ENCODE results near the gene CCDC88C. TPM values are rescaled to one million over a fixed set of nuclear protein-coding genes. Genes with fewer than 3 reads are reported as not detected.

The CCDC88C gene
- total and polyA plus RNA-seq, 2 donors (not counting 3 experiments of a cell fraction or from before 2014, with no cell fraction given), result 11.4 to 52.1 TPM

DNA sequence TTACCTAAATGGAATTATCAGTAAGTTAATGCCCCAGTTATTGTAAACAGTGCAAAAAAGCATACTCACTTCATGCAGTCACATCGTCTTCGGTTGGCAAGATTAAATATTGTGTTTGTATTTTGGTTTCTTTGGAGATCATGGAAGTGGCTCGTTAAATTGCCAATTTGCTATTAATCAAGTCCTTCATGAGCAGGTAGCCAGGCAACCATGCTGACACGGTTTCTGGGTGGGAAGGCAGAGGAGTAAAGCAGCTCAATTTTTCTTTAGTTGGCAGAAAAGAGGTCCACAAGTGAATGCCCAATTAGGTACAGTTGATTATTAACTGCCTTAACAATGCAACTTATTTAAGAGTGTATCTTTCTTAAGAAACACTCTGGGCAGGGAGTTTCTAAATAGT is 48.6 kb upstream of the CCDC88C start:
- CTCF ChIA-PET, result no interaction called here
- TF ChIP-seq, protein P1, sequence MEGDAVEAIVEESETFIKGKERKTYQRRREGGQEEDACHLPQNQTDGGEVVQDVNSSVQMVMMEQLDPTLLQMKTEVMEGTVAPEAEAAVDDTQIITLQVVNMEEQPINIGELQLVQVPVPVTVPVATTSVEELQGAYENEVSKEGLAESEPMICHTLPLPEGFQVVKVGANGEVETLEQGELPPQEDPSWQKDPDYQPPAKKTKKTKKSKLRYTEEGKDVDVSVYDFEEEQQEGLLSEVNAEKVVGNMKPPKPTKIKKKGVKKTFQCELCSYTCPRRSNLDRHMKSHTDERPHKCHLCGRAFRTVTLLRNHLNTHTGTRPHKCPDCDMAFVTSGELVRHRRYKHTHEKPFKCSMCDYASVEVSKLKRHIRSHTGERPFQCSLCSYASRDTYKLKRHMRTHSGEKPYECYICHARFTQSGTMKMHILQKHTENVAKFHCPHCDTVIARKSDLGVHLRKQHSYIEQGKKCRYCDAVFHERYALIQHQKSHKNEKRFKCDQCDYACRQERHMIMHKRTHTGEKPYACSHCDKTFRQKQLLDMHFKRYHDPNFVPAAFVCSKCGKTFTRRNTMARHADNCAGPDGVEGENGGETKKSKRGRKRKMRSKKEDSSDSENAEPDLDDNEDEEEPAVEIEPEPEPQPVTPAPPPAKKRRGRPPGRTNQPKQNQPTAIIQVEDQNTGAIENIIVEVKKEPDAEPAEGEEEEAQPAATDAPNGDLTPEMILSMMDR (IDR thresholded peaks at IDR 0.05; ENCODE audit: extremely low read depth in 1 of 2, insufficient read depth in 1 of 2, low read depth in 1 of 2, low read length in 2 of 2), result no peak
- TF ChIP-seq, protein P2, sequence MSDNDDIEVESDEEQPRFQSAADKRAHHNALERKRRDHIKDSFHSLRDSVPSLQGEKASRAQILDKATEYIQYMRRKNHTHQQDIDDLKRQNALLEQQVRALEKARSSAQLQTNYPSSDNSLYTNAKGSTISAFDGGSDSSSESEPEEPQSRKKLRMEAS (IDR thresholded peaks at IDR 0.05; ENCODE audit: insufficient read depth, insufficient read length), result no peak
- H3K9me1 ChIP-seq (replicated peaks; ENCODE audit: control insufficient read depth, extremely low read depth, insufficient read depth, low read length), result no peaks in the 10 kb centered on the region
- H3K4me1 ChIP-seq (ENCODE audit: control insufficient read depth, extremely low read depth, insufficient read depth, low read length), result no peaks in the 10 kb centered on the region
- no peak overlapping the region for H3K27ac ChIP-seq (ENCODE audit: insufficient read depth, low read depth, low read length)
- no TSS peak for BruUV-seq (replicated peaks)
- H3K79me2 ChIP-seq (ENCODE audit: control insufficient read depth, insufficient read depth, low read length), result peaks cover 13% of the 10 kb centered on the region
- no peak overlapping the region for H3K9ac ChIP-seq (replicated peaks; ENCODE audit: extremely low read depth, insufficient read depth, low read length)
- DNase-seq (ENCODE audit: low read depth, low spot score), result no peak
- peaks cover 21 to 34% of the 10 kb centered on the region in 2 experiments for H3K36me3 ChIP-seq (ENCODE audit: control insufficient read depth in 2 of 2, extremely low read depth in 1 of 2, insufficient read depth in 2 of 2, low read length in 2 of 2)
- H3K4me3 ChIP-seq (replicated peaks in 1 of 3; ENCODE audit: insufficient read depth in 1 of 3, low read depth in 1 of 3, low read length in 3 of 3), result no peak overlapping the region
- dilution Hi-C loops (cut with MboI; ENCODE audit: extremely low pct_ligation_motif_present, low sequenced_read_pairs) (no loop called here), intact Hi-C loops (cut with micrococcal nuclease) (no loop called here)
- no peak overlapping the region for H3K4me2 ChIP-seq (ENCODE audit: insufficient read depth, low read length)
- H2AFZ ChIP-seq (ENCODE audit: low read depth, low read length), result no peak overlapping the region
- FAIRE-seq, result no peak
- POLR2A ChIA-PET, result no interaction called here
- no peaks in the 10 kb centered on the region for H4K20me1 ChIP-seq (replicated peaks; ENCODE audit: control insufficient read depth, extremely low read depth, insufficient read depth, low read length)
- no peaks in the 10 kb centered on the region for H3K27me3 ChIP-seq (ENCODE audit: control insufficient read depth in 2 of 2, insufficient read depth in 2 of 2, low read length in 2 of 2)
- H3K9me3 ChIP-seq (replicated peaks; ENCODE audit: control insufficient read depth, insufficient read depth, low read length), result no peaks in the 10 kb centered on the region

DNA sequence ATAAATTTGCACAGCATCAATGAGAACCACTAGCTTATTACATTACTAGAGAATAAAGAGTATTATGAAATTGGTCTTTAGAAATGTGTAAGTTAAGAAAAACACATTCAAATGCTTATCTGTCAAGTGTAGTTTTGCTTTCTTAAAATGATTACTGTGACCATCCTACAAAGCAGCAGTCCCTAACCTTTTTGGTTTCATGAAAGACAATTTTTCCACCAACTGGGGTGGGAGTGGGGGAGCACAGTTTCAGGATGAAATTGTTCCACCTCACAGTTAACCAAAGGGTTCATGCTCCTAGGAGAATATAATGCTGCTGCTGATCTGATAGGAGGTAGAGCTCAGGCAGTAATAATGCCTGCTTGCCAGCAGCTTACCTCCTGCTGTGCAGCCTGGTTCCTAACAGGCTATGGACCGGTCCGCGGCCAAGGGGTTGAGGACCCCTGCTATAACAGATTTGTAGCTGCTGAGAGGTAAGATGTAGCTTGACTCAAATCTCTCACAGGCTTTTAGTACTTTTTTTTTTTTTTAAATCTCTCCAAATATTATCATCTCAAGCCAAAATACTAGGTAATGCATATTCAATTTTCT is 47.1 kb upstream of the CCDC88C start:
- Histone ChIP-seq H3K27ac (ENCODE audit: insufficient read depth, low read depth, low read length) (no peak overlapping the region), H3K36me3 (ENCODE audit: control insufficient read depth in 2 of 2, extremely low read depth in 1 of 2, insufficient read depth in 2 of 2, low read length in 2 of 2) (peaks cover 16 to 32% of the 10 kb centered on the region in 2 experiments), H4K20me1 (replicated peaks; ENCODE audit: control insufficient read depth, extremely low read depth, insufficient read depth, low read length) (no peaks in the 10 kb centered on the region), H3K9ac (replicated peaks; ENCODE audit: extremely low read depth, insufficient read depth, low read length) (no peak overlapping the region), H2AFZ (ENCODE audit: low read depth, low read length) (no peak overlapping the region), H3K4me3 (replicated peaks in 1 of 3; ENCODE audit: insufficient read depth in 1 of 3, low read depth in 1 of 3, low read length in 3 of 3) (no peak overlapping the region), H3K4me1 (ENCODE audit: control insufficient read depth, extremely low read depth, insufficient read depth, low read length) (no peaks in the 10 kb centered on the region), H3K9me1 (replicated peaks; ENCODE audit: control insufficient read depth, extremely low read depth, insufficient read depth, low read length) (no peaks in the 10 kb centered on the region), H3K79me2 (ENCODE audit: control insufficient read depth, insufficient read depth, low read length) (peaks cover 8% of the 10 kb centered on the region), H3K9me3 (replicated peaks; ENCODE audit: control insufficient read depth, insufficient read depth, low read length) (no peaks in the 10 kb centered on the region), H3K4me2 (ENCODE audit: insufficient read depth, low read length) (no peak overlapping the region), H3K27me3 (ENCODE audit: control insufficient read depth in 2 of 2, insufficient read depth in 2 of 2, low read length in 2 of 2) (no peaks in the 10 kb centered on the region)
- ChIA-PET CTCF (no interaction called here), POLR2A (interaction anchor here (0.5 kb wide), 1 partner anchor 1806 kb away, joined by 4 read pairs; no protein-coding TSS in a partner anchor)
- BruUV-seq (replicated peaks), result no TSS peak
- FAIRE-seq (no peak), DNase-seq (ENCODE audit: low read depth, low spot score) (no peak)
- intact Hi-C loops (cut with micrococcal nuclease) (no loop called here), dilution Hi-C loops (cut with MboI; ENCODE audit: extremely low pct_ligation_motif_present, low sequenced_read_pairs) (no loop called here)
- no peak for TF ChIP-seq EZH2 (IDR thresholded peaks at IDR 0.05; ENCODE audit: borderline replicate concordance, low read depth, low read length, severe bottlenecking)
- TF ChIP-seq MYC (IDR thresholded peaks at IDR 0.05; ENCODE audit: low read depth, low read length), result no peak
- no peak for TF ChIP-seq POLR2AphosphoS5 (IDR thresholded peaks at IDR 0.05; ENCODE audit: insufficient read depth, low read depth, low read length)

Data from endothelial cell of umbilical vein (primary cell).